K562 (cell line): ENCODE data around the gene SMG1. TPM values are rescaled to one million over a fixed set of nuclear protein-coding genes. Genes with fewer than 3 reads are reported as not detected.

ENCODE experiments used
- BRD4 ChIP-seq: fragments of 200-600 bp; sonication (generic); IDR thresholded peaks from 2 replicates; pipeline ENCODE4 v1.6.1; 2017; ENCODE audit warnings: inconsistent platforms
- CC2D1A ChIP-seq: fragments of 450-650 bp; IDR thresholded peaks from 2 replicates; pipeline ENCODE4 v1.6.1; 2017; ENCODE audit warnings: mild to moderate bottlenecking
- DPF2 ChIP-seq: fragments of 450-650 bp; IDR thresholded peaks from 2 replicates; pipeline ENCODE4 v1.6.1; 2016
- GATAD2A ChIP-seq: fragments of 450-650 bp; IDR thresholded peaks from 2 replicates; pipeline ENCODE4 v1.6.1; 2017
- HNRNPK ChIP-seq: fragments of 200-400 bp; formaldehyde crosslinking; IDR thresholded peaks from one replicate; pipeline ENCODE4 v1.6.1; 2018; ENCODE audit warnings: mild to moderate bottlenecking, low read depth, low read length; ENCODE audit not compliant: poor library complexity, severe bottlenecking
- KAT7 ChIP-seq: sonication (generic); formaldehyde crosslinking; IDR thresholded peaks from 2 replicates; pipeline ENCODE4 v1.8.0; 2022; ENCODE audit warnings: missing genetic modification reagents, mild to moderate bottlenecking, borderline replicate concordance
- KLF6 ChIP-seq: fragments of 250-450 bp; sonication (Bioruptor Pico); IDR thresholded peaks from 2 replicates; pipeline ENCODE4 v1.4.0; 2020; ENCODE audit warnings: mild to moderate bottlenecking, moderate library complexity, borderline replicate concordance
- MECOM ChIP-seq: fragments of 250-450 bp; sonication (Bioruptor Pico); IDR thresholded peaks from 2 replicates; pipeline ENCODE4 v1.8.0; 2022; ENCODE audit warnings: inconsistent platforms
- MEF2D ChIP-seq: conservative IDR thresholded peaks from 2 replicates; pipeline ENCODE4 v1.6.1; 2016; ENCODE audit warnings: low read depth, missing genetic modification characterization, missing compliant biosample characterization
- MEIS2 ChIP-seq: fragments of 450-650 bp; IDR thresholded peaks from 2 replicates; pipeline ENCODE4 v1.6.1; 2014; ENCODE audit warnings: mild to moderate bottlenecking; ENCODE audit not compliant: partially characterized antibody
- SAFB2 ChIP-seq: fragments of 200-400 bp; formaldehyde crosslinking; IDR thresholded peaks from 2 replicates; pipeline ENCODE4 v1.6.1; 2018; ENCODE audit warnings: borderline replicate concordance, low read length, low read depth, moderate library complexity; ENCODE audit not compliant: severe bottlenecking
- SIX5 ChIP-seq, 2 experiments: IDR thresholded peaks; 2 replicates each; pipeline ENCODE4 v1.6.1; 2011; ENCODE audit warnings: low read length in 2 of 2, borderline replicate concordance in 1 of 2, low read depth in 1 of 2, mild to moderate bottlenecking in 1 of 2, moderate library complexity in 1 of 2; ENCODE audit not compliant: insufficient read depth in 1 of 2
- ZC3H8 ChIP-seq: fragments of 450-650 bp; IDR thresholded peaks from 2 replicates; pipeline ENCODE4 v1.6.1; 2017
- ZEB2 ChIP-seq: fragments of 450-650 bp; IDR thresholded peaks from 2 replicates; pipeline ENCODE4 v1.6.1; 2016
- ZNF224 ChIP-seq: sonication (generic); formaldehyde crosslinking; IDR thresholded peaks from 2 replicates; pipeline ENCODE4 v1.8.0; 2022; ENCODE audit warnings: mild to moderate bottlenecking, missing genetic modification reagents
- ZNF436 ChIP-seq: fragments of 250-450, 450-650 bp; sonication (Bioruptor Pico); formaldehyde crosslinking; IDR thresholded peaks from 2 replicates; pipeline ENCODE4 v1.7.0; 2020; ENCODE audit warnings: mild to moderate bottlenecking
- polyA plus RNA-seq, 8 experiments: library from polyadenylated mRNA; depleted of rRNA in 4 of 8; stranded (reverse) in 5 of 8; unstranded in 3 of 8; fragments of >200 nt; fragmentation: Nextera tagmentation in 2 of 8; fragmentation: Illumina TruSeq in 1 of 8; extraction: Ambion mirVana in 2 of 8; extraction: Trizol in 1 of 8; gene quantifications; 2 replicates each; pipeline versions ENCODE4 v1.2.1 to v1.2.3, GENCODE V29; 2011 to 2014; ENCODE audit warnings: inconsistent platforms in 1 of 8, missing spikeins in 1 of 8
- total RNA-seq, 7 experiments: library from RNA; depleted of rRNA in 6 of 7; stranded (reverse); fragments of >200 nt in 6 of 7; fragmentation: Illumina TruSeq in 2 of 7; extraction: Trizol in 2 of 7; gene quantifications; 2 replicates each; pipeline versions ENCODE4 v1.2.1 to v1.2.3, GENCODE V29; 2011 to 2021; ENCODE audit warnings: low replicate concordance in 1 of 7
- TF ChIP-seq, protein P1 (sequence below): fragments of 450-650 bp; formaldehyde crosslinking; IDR thresholded peaks from 2 replicates; pipeline ENCODE4 v1.4.0; 2020; ENCODE audit warnings: mild to moderate bottlenecking, moderate library complexity
- TF ChIP-seq, protein P2 (sequence below): fragments of 200-400 bp; formaldehyde crosslinking; IDR thresholded peaks from 2 replicates; pipeline ENCODE4 v1.6.1; 2017; ENCODE audit warnings: mild to moderate bottlenecking, low read depth, low read length, moderate library complexity
- TF ChIP-seq, protein P3 (sequence below), 2 experiments: fragments of 150-350 bp in 1 of 2; IDR thresholded peaks; 2 replicates each; pipeline ENCODE4 v1.6.1; 2012 to 2016; ENCODE audit warnings: low read depth in 2 of 2, low read length in 2 of 2, mild to moderate bottlenecking in 1 of 2, moderate library complexity in 1 of 2

SMG1 gene
- total and polyA plus RNA-seq, 9 of the 15 experiments (the other 6 are each of a cell fraction or from before 2014, with no cell fraction given), result 3.4 to 54.8 (median 32.0) TPM

DNA sequence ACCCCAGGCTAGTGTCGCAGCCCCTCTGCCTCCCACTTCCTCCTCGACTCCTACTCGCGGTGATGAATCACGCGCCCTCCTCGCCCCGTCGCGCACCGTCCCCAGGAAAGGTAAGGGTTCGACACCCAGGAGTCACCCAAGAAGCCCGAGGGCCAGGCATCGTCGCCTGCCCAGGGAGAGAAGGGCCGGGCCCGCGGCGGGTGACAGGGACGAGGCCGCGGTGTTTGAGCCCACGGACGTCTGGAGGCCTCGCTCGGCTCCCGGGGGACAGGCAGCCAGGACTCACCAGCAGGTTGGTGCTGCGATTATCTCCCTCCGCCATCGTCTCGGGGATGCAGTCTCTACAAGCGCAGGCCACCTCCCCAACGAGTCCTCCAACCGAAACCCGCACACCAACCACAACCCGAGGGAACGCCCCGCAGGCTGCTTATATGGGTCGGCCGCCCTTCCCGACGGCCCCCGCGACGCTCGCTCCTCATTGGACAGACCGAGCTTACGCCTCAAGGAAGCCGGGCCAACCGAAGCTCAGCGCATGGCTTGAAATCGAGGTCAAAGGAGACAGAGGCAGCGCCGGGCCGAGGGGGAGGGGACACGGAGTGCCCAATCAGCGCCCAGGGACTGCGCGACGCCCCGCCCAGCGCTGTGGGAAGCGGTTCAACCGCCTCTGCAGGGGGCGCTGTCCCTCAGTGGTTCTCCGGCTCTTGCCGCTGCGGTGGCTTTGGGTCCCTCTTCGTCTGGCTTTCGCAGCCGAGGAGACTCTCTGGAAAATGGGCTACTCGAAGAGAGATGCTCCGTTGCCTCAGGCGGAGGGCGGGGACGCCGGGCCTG, 124.8 kb downstream of the SMG1 start, which contains the start of gene ARL6IP1 (continued):
- TF ChIP-seq MECOM (CRISPR knock-in tag) (no peak), SAFB2 (no peak), ZEB2 (peak; percentile 54; the same call in 1 of the 2 replicates), HNRNPK (no peak), ZC3H8 (no peak), SIX5 (IDR thresholded peaks at IDR 0.05; ENCODE audit: borderline replicate concordance in 1 of 2, insufficient read depth in 1 of 2, low read depth in 1 of 2, low read length in 2 of 2) (no peak), BRD4 (no peak), KAT7 (CRISPR knock-in tag) (peak; percentile 54; the same call in 1 of the 2 replicates), GATAD2A (no peak), DPF2 (peak; percentile 13; the same call in 1 of the 2 replicates), MEIS2 (peak; percentile 33), ZNF224 (no peak), CC2D1A (peak; percentile 98), KLF6 (CRISPR knock-in tag) (peak; percentile 40; the same call in 1 of the 2 replicates), ZNF436 (peak; percentile 62; the same call in 1 of the 2 replicates), MEF2D (no peak)
- TF ChIP-seq, protein P1, sequence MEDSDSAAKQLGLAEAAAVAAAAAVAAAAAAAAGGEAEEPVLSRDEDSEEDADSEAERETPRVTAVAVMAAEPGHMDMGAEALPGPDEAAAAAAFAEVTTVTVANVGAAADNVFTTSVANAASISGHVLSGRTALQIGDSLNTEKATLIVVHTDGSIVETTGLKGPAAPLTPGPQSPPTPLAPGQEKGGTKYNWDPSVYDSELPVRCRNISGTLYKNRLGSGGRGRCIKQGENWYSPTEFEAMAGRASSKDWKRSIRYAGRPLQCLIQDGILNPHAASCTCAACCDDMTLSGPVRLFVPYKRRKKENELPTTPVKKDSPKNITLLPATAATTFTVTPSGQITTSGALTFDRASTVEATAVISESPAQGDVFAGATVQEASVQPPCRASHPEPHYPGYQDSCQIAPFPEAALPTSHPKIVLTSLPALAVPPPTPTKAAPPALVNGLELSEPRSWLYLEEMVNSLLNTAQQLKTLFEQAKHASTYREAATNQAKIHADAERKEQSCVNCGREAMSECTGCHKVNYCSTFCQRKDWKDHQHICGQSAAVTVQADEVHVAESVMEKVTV (CRISPR knock-in tag), result no peak
- TF ChIP-seq, protein P2, sequence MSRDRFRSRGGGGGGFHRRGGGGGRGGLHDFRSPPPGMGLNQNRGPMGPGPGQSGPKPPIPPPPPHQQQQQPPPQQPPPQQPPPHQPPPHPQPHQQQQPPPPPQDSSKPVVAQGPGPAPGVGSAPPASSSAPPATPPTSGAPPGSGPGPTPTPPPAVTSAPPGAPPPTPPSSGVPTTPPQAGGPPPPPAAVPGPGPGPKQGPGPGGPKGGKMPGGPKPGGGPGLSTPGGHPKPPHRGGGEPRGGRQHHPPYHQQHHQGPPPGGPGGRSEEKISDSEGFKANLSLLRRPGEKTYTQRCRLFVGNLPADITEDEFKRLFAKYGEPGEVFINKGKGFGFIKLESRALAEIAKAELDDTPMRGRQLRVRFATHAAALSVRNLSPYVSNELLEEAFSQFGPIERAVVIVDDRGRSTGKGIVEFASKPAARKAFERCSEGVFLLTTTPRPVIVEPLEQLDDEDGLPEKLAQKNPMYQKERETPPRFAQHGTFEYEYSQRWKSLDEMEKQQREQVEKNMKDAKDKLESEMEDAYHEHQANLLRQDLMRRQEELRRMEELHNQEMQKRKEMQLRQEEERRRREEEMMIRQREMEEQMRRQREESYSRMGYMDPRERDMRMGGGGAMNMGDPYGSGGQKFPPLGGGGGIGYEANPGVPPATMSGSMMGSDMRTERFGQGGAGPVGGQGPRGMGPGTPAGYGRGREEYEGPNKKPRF, result no peak
- TF ChIP-seq, protein P3, sequence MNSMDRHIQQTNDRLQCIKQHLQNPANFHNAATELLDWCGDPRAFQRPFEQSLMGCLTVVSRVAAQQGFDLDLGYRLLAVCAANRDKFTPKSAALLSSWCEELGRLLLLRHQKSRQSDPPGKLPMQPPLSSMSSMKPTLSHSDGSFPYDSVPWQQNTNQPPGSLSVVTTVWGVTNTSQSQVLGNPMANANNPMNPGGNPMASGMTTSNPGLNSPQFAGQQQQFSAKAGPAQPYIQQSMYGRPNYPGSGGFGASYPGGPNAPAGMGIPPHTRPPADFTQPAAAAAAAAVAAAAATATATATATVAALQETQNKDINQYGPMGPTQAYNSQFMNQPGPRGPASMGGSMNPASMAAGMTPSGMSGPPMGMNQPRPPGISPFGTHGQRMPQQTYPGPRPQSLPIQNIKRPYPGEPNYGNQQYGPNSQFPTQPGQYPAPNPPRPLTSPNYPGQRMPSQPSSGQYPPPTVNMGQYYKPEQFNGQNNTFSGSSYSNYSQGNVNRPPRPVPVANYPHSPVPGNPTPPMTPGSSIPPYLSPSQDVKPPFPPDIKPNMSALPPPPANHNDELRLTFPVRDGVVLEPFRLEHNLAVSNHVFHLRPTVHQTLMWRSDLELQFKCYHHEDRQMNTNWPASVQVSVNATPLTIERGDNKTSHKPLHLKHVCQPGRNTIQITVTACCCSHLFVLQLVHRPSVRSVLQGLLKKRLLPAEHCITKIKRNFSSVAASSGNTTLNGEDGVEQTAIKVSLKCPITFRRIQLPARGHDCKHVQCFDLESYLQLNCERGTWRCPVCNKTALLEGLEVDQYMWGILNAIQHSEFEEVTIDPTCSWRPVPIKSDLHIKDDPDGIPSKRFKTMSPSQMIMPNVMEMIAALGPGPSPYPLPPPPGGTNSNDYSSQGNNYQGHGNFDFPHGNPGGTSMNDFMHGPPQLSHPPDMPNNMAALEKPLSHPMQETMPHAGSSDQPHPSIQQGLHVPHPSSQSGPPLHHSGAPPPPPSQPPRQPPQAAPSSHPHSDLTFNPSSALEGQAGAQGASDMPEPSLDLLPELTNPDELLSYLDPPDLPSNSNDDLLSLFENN (IDR thresholded peaks at IDR 0.05; ENCODE audit: low read depth in 2 of 2, low read length in 2 of 2), result peak in 1 of 2 experiments; percentile 79; a peak in 2 of 4 replicates
